Right lobe of liver (tissue), 6 donors: ENCODE measurements around the gene GPBP1L1. TPM values are rescaled to one million over a fixed set of nuclear protein-coding genes. Genes with fewer than 3 reads are reported as not detected.

ENCODE experiments used
- ATAC-seq, 4 donors: fragments of 200-7000 bp; cut with Tn5 transposase; one replicate each; pipeline ENCODE4 v1.9.1; 2020; ENCODE audit warnings: mild to moderate bottlenecking in 4 of 4, moderate library complexity in 4 of 4
- DNase-seq, 3 donors: peaks; one replicate each; pipeline ENCODE4 v3.0.0-alpha.2; 2020
- H3K27ac ChIP-seq, 3 donors: fragments of 200-600 bp; one replicate each; pipeline ENCODE4 v1.8.0; 2022
- H3K27me3 ChIP-seq, 2 donors: fragments of 200-600 bp; one replicate each; pipeline ENCODE4 v1.8.0; 2022
- H3K36me3 ChIP-seq, 4 donors: fragments of 200-600 bp; sonication (generic) in 1 of 4; one replicate each; pipeline versions ENCODE4 v1.5.1 to v1.8.0; 2017 to 2022; ENCODE audit warnings: control low read depth in 1 of 4
- H3K4me1 ChIP-seq, 4 donors: fragments of 200-600 bp; sonication (generic) in 1 of 4; one replicate each; pipeline versions ENCODE4 v1.5.1 to v1.8.0; 2017 to 2022; ENCODE audit warnings: control low read depth in 1 of 4
- H3K4me3 ChIP-seq, 3 donors: fragments of 200-600 bp; one replicate each; pipeline ENCODE4 v1.8.0; 2022
- H3K9me3 ChIP-seq, 4 donors: fragments of 200-600 bp; sonication (generic) in 1 of 4; one replicate each; pipeline versions ENCODE4 v1.5.1 to v1.8.0; 2017 to 2022; ENCODE audit warnings: control low read depth in 1 of 4
- POLR2A ChIP-seq: fragments of 450-650 bp; IDR thresholded peaks from one replicate; pipeline ENCODE4 v1.6.1; 2017; ENCODE audit warnings: antibody characterized with exemption, mild to moderate bottlenecking
- WGBS: methylation state at CpG from one replicate; pipeline ENCODE4 v1.1.6; 2018; ENCODE audit warnings: low coverage, low lambda C conversion rate; ENCODE audit not compliant: insufficient coverage; ENCODE audit errors: missing lambda C conversion rate; 5-methylcytosine and 5-hydroxymethylcytosine counted together
- intact Hi-C, 2 donors: fragments of 100-400 bp; cut with DNase I; formaldehyde crosslinking; loops; one replicate each; pipeline versions ENCODE4 v1.11.2 to v1.14.1; 2022
- total RNA-seq, 6 experiments: library from RNA; depleted of rRNA in 2 of 6; stranded (reverse); fragments of >200 nt in 2 of 6; fragmentation: NEBNext Ultra II Directional in 3 of 6; extraction: Animal tissue kit (Norgen Biotek cat#: 25700) in 3 of 6; gene quantifications; one replicate each; pipeline versions ENCODE4 v1.1.0 to v1.2.4, GENCODE V29; 2016 to 2023
- TF ChIP-seq, protein P1 (sequence below), 4 donors: fragments of 200-600 bp in 3 of 4; fragments of 450-650 bp in 1 of 4; IDR thresholded peaks; one replicate each; pipeline versions ENCODE4 v1.5.1 to v1.8.0; 2016 to 2022; ENCODE audit warnings: antibody characterized with exemption in 4 of 4, mild to moderate bottlenecking in 2 of 4
- donor health status: DM: no; HTN: yes; CAD: no.
- donor health status: DM: no; HTN: no; CAD: no.
- donor health status: DM: no; HTN: no; CAD: no.
- donor health status: DM: no; HTN: yes; CAD: no.
- donor health status: DM: no; HTN: yes; CAD: no.

Gene GPBP1L1
- total RNA-seq, 6 experiments from 2014 or later, result 51.2 to 80.0 (median 67.3) TPM

- WGBS, result 93% methylated on average over 12 of the region's 12 CpGs
- H3K27me3 ChIP-seq, result no peaks in the 10 kb centered on the region
- TF ChIP-seq, protein P1, sequence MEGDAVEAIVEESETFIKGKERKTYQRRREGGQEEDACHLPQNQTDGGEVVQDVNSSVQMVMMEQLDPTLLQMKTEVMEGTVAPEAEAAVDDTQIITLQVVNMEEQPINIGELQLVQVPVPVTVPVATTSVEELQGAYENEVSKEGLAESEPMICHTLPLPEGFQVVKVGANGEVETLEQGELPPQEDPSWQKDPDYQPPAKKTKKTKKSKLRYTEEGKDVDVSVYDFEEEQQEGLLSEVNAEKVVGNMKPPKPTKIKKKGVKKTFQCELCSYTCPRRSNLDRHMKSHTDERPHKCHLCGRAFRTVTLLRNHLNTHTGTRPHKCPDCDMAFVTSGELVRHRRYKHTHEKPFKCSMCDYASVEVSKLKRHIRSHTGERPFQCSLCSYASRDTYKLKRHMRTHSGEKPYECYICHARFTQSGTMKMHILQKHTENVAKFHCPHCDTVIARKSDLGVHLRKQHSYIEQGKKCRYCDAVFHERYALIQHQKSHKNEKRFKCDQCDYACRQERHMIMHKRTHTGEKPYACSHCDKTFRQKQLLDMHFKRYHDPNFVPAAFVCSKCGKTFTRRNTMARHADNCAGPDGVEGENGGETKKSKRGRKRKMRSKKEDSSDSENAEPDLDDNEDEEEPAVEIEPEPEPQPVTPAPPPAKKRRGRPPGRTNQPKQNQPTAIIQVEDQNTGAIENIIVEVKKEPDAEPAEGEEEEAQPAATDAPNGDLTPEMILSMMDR (IDR thresholded peaks at IDR 0.05), result no peak
- no peak for TF ChIP-seq POLR2A
- H3K27ac ChIP-seq, result no peak overlapping the region
- H3K4me1 ChIP-seq, result peaks cover 0 to 27% (median 13%) of the 10 kb centered on the region in 4 donors
- no peak overlapping the region for H3K4me3 ChIP-seq
- no peak for DNase-seq
- intact Hi-C loops, result no loop called here
- ATAC-seq, result no peak
- peaks cover 11 to 89% (median 34%) of the 10 kb centered on the region in 4 donors for H3K36me3 ChIP-seq
- H3K9me3 ChIP-seq, result no peaks in the 10 kb centered on the region
Measured at GRCh38 chr1:45654540-45655280, 31.6 kb downstream of the GPBP1L1 start.

DNA sequence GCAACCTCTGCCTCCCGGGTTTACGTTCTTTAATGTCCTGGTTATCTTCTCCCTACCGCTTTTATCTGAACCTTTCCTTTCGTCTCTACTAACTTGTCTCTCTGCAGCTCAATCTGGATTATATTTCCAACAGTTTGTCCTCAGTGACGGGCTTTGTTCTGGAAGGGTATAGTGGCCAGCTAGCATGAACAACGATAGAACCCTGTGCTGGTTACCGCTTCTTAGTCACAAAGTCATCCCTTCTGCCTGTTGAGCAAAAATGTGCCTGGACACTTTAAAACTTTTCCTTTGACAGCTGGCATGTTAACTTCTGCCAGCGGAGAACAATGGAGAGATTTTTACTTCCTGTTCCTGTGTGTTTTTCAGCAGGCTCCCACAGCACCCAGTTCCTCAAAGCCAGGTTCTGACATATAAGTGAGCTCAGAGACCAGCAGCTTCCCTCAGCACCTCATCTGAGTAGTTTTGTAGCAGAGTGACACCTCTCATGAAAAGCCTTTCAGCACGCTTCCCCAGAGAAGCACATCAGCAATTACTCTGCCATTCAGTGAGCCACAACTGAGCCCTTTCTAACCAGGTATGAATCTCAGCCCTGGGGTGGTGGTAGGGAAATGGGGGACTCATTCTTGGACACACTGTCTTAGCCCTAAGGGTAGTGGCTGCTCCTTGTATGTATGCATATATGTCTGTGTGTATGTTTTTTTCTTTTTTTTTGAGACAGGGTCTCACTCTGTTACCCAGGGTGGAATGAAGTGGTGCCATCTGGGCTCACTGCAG is 38.9 kb downstream of the GPBP1L1 start:
- Histone ChIP-seq H3K27ac (no peak overlapping the region), H3K4me1 (no peaks in the 10 kb centered on the region), H3K4me3 (no peak overlapping the region), H3K27me3 (no peaks in the 10 kb centered on the region), H3K9me3 (no peaks in the 10 kb centered on the region), H3K36me3 (peaks cover 2 to 52% (median 15%) of the 10 kb centered on the region in 4 donors)
- TF ChIP-seq POLR2A, result no peak
- TF ChIP-seq, protein P1 (IDR thresholded peaks at IDR 0.05), result no peak
- ATAC-seq (peak; percentile 46 to 67 (median 55)), DNase-seq (no peak)
- 74% methylated on average over 7 of the region's 9 CpGs for WGBS
- intact Hi-C loops, result no loop called here

DNA sequence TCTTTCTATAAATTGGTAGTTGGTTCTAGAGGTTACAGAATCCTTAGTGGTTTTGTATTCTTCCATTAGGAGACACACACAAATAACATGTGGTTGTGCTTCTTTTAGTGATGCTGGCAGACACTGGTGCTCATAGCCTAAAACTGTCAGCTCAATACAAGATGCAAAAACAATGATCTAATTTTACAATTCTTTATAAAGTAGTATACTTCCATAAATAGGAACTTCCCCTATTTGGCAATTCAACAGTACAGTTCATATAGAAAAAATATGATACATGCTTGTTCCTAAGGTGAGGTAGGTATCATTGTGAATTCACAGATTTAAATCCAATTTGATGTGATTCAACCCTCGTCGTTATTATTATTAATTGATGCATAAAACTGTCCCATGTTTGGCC is 41.7 kb downstream of the GPBP1L1 start:
- intact Hi-C loops, result no loop called here
- TF ChIP-seq POLR2A, result no peak
- TF ChIP-seq, protein P1 (IDR thresholded peaks at IDR 0.05), result no peak
- ATAC-seq (no peak), DNase-seq (no peak)
- H3K36me3 ChIP-seq, result peaks cover 0 to 47% (median 1%) of the 10 kb centered on the region in 4 donors
- no peak overlapping the region for H3K27ac ChIP-seq
- H3K4me1 ChIP-seq, result peaks cover 0 to 7% (median 0%) of the 10 kb centered on the region in 4 donors
- 95% methylated on average over 2 of the region's 2 CpGs for WGBS
- H3K9me3 ChIP-seq, result no peaks in the 10 kb centered on the region
- H3K27me3 ChIP-seq, result no peaks in the 10 kb centered on the region
- H3K4me3 ChIP-seq, result no peak overlapping the region

GRCh38 chr1:45643978-45644377 is 42.4 kb downstream of the GPBP1L1 start:
- H3K9me3 ChIP-seq, result no peaks in the 10 kb centered on the region
- no peaks in the 10 kb centered on the region for H3K27me3 ChIP-seq
- no peak overlapping the region for H3K27ac ChIP-seq
- no peak overlapping the region for H3K4me3 ChIP-seq
- intact Hi-C loops, result no loop called here
- H3K4me1 ChIP-seq, result peaks cover 0 to 7% (median 0%) of the 10 kb centered on the region in 4 donors
- peaks cover 0 to 50% (median 5%) of the 10 kb centered on the region in 4 donors for H3K36me3 ChIP-seq
- ATAC-seq (peak; percentile 42 to 85 (median 56)), DNase-seq (no peak)
- TF ChIP-seq, protein P1 (IDR thresholded peaks at IDR 0.05), result peak in 3 of 4 donors; percentile 25 to 34 (median 30)
- TF ChIP-seq POLR2A, result no peak
